ENCODE measurements around the gene PYY. TPM values are rescaled to one million over a fixed set of nuclear protein-coding genes. Genes with fewer than 3 reads are reported as not detected.

PYY gene
- total RNA-seq, 1 experiment from 2014 or later = not detected

GRCh38 chr17:43907998-43908721 is 45.6 kb downstream of the PYY start:
- no TSS peak for BruUV-seq (replicated peaks)
- H3F3A ChIP-seq (ENCODE audit: low read length, unreplicated experiment) = no peaks in the 10 kb centered on the region
- no peak overlapping the region for H3K9ac ChIP-seq (ENCODE audit: low read length)
- H3K79me2 ChIP-seq (ENCODE audit: low read length) = no peaks in the 10 kb centered on the region
- H2AFZ ChIP-seq (ENCODE audit: low read length) = no peak overlapping the region
- H3K36me3 ChIP-seq (ENCODE audit: low read depth, low read length) = no peaks in the 10 kb centered on the region
- ATAC-seq = no peak; the same call in 1 of the 2 replicates
- H3K27ac ChIP-seq (ENCODE audit: low read length) = no peak overlapping the region
- no peak overlapping the region for H3K4me2 ChIP-seq (ENCODE audit: low read length)
- DNase-seq = no peak
- no peaks in the 10 kb centered on the region for H4K20me1 ChIP-seq (ENCODE audit: low read length)
- no peak overlapping the region for H3K4me3 ChIP-seq (ENCODE audit: low read length)
- intact Hi-C loops (cut with micrococcal nuclease) = no loop called here
- no peaks in the 10 kb centered on the region for H3K9me3 ChIP-seq (ENCODE audit: low read length)
- no peaks in the 10 kb centered on the region for H3K9me2 ChIP-seq (replicated peaks; ENCODE audit: low read length)
- H3K4me1 ChIP-seq (ENCODE audit: insufficient read depth, low read length) = no peaks in the 10 kb centered on the region
- no peak for TF ChIP-seq EZH2 (IDR thresholded peaks at IDR 0.05; ENCODE audit: low read length, unreplicated experiment)
- TF ChIP-seq CTCF (conservative IDR thresholded peaks at IDR 0.05; ENCODE audit: low read depth, low read length) = no peak
- no peak for TF ChIP-seq EZH2phosphoT487 (IDR thresholded peaks at IDR 0.05; ENCODE audit: borderline replicate concordance, low read length)
- ChIA-PET POLR2A (ENCODE audit: unreplicated experiment) (no interaction called here), CTCF (no interaction called here)
- H3K27me3 ChIP-seq (ENCODE audit: low read length) = peaks cover 40% of the 10 kb centered on the region

GRCh38 chr17:43907425-43907981 is 46.2 kb downstream of the PYY start, which contains the start of gene MPP2:
Gene MPP2 (minus strand): TSS chr17:43907536. CDS start chr17:43904460, 3,076 bp downstream.
- no peaks in the 10 kb centered on the region for H3K36me3 ChIP-seq (ENCODE audit: low read depth, low read length)
- no peak for TF ChIP-seq EZH2 (IDR thresholded peaks at IDR 0.05; ENCODE audit: low read length, unreplicated experiment)
- no TSS peak for BruUV-seq (replicated peaks)
- intact Hi-C loops (cut with micrococcal nuclease) = no loop called here
- H3K4me1 ChIP-seq (ENCODE audit: insufficient read depth, low read length) = no peaks in the 10 kb centered on the region
- peak within 1 kb of the TSS; percentile 54 for H2AFZ ChIP-seq (ENCODE audit: low read length)
- peak; percentile 32 for DNase-seq
- peak within 1 kb of the TSS; percentile 67 for H3K4me2 ChIP-seq (ENCODE audit: low read length)
- no peaks in the 10 kb centered on the region for H3K9me3 ChIP-seq (ENCODE audit: low read length)
- no peak within 1 kb of the TSS for H3K9ac ChIP-seq (ENCODE audit: low read length)
- ChIA-PET POLR2A (ENCODE audit: unreplicated experiment) (no interaction called here), CTCF (interaction anchor here (0.7 kb wide), 1 partner anchor 29 kb away, joined by 3 read pairs; no protein-coding TSS in a partner anchor)
- H3K27ac ChIP-seq (ENCODE audit: low read length) = no peak within 1 kb of the TSS
- H3F3A ChIP-seq (ENCODE audit: low read length, unreplicated experiment) = no peaks in the 10 kb centered on the region
- no peaks in the 10 kb centered on the region for H3K79me2 ChIP-seq (ENCODE audit: low read length)
- no peaks in the 10 kb centered on the region for H3K9me2 ChIP-seq (replicated peaks; ENCODE audit: low read length)
- peak; percentile 19; the same call in 1 of the 2 replicates for ATAC-seq
- H4K20me1 ChIP-seq (ENCODE audit: low read length) = no peaks in the 10 kb centered on the region
- peak within 1 kb of the TSS; percentile 40; the same call in 1 of the 2 replicates for H3K4me3 ChIP-seq (ENCODE audit: low read length)
- peaks cover 37% of the 10 kb centered on the region for H3K27me3 ChIP-seq (ENCODE audit: low read length)

GRCh38 chr17:43906951-43907424 is 46.8 kb downstream of the PYY start:
- H3K27ac ChIP-seq (ENCODE audit: low read length) = no peak overlapping the region
- BruUV-seq (replicated peaks) = no TSS peak
- no peaks in the 10 kb centered on the region for H3K4me1 ChIP-seq (ENCODE audit: insufficient read depth, low read length)
- H3K9me2 ChIP-seq (replicated peaks; ENCODE audit: low read length) = no peaks in the 10 kb centered on the region
- ChIA-PET CTCF (interaction anchor here (0.7 kb wide), 1 partner anchor 29 kb away, joined by 3 read pairs; no protein-coding TSS in a partner anchor), POLR2A (ENCODE audit: unreplicated experiment) (no interaction called here)
- H3K4me2 ChIP-seq (ENCODE audit: low read length) = peak overlapping the region; percentile 67
- peaks cover 37% of the 10 kb centered on the region for H3K27me3 ChIP-seq (ENCODE audit: low read length)
- no peaks in the 10 kb centered on the region for H3K9me3 ChIP-seq (ENCODE audit: low read length)
- H3K9ac ChIP-seq (ENCODE audit: low read length) = no peak overlapping the region
- ATAC-seq = no peak
- H3K79me2 ChIP-seq (ENCODE audit: low read length) = no peaks in the 10 kb centered on the region
- H2AFZ ChIP-seq (ENCODE audit: low read length) = peak overlapping the region; percentile 54
- DNase-seq = no peak
- H3K4me3 ChIP-seq (ENCODE audit: low read length) = peak overlapping the region; percentile 40; the same call in 1 of the 2 replicates
- H3K36me3 ChIP-seq (ENCODE audit: low read depth, low read length) = no peaks in the 10 kb centered on the region
- no peaks in the 10 kb centered on the region for H3F3A ChIP-seq (ENCODE audit: low read length, unreplicated experiment)
- TF ChIP-seq EZH2phosphoT487 (IDR thresholded peaks at IDR 0.05; ENCODE audit: borderline replicate concordance, low read length) (peak; percentile 70), EZH2 (IDR thresholded peaks at IDR 0.05; ENCODE audit: low read length, unreplicated experiment) (peak; percentile 73), CTCF (conservative IDR thresholded peaks at IDR 0.05; ENCODE audit: low read depth, low read length) (no peak)
- intact Hi-C loops (cut with micrococcal nuclease) = no loop called here
- no peaks in the 10 kb centered on the region for H4K20me1 ChIP-seq (ENCODE audit: low read length)
